ENCODE results near the gene CLSTN3.
"Not testable (repeated sequence)": the region's sequence is repeated elsewhere in the genome, so short reads cannot be mapped to it uniquely, and the experiment has no call there.

CLSTN3 gene

DNA sequence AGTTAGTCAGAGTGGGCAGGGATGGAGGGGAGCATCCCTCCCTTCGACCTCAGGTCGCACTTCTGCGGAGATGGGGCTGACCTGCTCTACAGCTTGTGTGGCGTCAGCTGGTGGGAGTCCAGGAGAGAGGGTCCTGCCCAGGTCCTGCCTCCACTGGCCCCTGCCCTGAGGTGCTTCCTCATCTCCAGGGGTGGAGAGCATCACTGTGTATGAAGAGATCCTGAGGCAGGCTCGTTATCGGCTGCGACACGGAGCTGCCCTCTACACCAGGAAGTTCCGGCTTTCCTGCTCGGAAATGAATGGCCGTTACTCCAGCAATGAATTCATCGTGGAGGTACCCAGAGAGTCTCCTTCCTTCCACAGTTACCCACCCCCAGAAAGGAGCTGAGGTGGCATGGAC lies 20.2 kb downstream of the CLSTN3 start:
- DNase-seq (ENCODE audit: low read depth in 2 of 2): no peak

DNA sequence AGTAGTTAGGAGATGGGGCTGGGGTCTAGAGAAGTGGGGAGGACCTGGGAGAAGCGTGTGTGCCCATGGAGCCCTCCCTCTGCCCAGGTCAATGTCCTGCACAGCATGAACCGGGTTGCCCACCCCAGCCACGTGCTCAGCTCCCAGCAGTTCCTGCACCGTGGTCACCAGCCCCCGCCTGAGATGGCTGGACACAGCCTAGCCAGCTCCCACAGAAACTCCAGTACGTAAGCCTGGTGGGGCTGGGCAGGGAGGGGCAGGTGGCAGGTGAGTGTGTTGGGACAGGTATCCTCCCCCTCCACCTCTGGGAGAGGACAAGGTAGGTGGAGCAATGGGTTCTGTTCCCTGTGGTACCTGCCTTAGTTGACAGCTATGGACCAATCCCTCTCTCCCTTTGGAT lies 20.7 kb downstream of the CLSTN3 start:
- DNase-seq (ENCODE audit: low read depth in 2 of 2): no peak

DNA sequence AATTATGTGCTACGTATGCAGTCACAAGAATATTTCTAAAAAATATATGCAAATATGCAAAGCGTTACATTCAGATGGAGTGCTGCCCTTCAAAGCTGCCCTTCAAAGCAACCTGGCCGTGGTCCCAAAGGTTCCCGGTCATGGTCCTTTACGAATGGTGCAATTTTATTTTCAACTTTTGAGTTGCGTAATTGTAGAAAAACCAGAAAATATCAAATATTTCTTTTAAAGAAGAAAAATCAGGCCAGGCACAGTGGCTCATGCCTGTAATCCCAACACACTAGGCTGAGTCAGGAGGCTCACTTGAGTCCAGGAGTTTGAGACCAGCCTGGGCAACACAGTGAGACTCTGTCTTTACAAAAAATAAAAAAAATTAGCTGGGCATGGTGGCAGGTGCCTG lies 21.4 kb downstream of the CLSTN3 start:
- DNase-seq (ENCODE audit: low read depth in 2 of 2): no peak

DNA sequence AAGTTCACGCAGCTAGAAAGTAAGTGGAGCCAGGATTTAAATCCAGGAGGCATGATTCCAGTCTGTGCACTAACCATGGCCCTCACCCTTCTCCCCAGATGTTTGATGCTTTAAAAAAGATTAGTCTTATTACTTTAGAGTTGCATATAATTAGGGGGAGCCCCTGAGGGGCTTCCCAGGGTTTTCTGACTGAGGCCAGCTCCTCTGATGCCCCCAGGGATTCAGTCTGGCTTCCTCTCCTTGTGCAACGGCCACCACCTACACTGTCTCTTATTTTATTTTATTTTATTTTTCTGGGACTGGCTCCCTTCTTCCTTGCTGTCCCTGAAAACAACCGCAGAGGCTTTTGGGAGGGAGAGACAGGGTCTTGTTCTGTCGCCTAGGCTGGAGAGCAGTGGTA lies 22.6 kb downstream of the CLSTN3 start:
- no peak for DNase-seq (ENCODE audit: low read depth in 2 of 2)

DNA sequence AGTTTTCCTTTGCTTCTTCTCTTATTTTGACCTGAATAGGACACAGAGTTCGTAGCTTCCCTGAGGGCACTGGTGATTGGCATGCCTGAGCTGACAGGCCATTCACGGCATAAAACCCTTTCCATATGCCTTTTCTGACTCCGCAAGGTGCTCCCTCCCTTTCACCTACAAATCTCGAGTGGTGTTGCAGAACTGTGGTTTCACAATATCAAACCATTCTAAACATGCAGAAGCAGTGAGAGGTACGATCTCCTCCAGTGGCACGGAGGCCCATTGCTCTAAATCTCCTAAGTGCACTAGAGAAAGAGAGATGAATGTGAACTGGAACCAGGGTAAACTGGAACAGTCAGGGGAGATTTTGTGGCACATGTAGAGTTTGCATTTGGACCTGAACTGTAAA lies 23.9 kb downstream of the CLSTN3 start:
- DNase-seq (ENCODE audit: low read depth in 2 of 2): no peak

DNA sequence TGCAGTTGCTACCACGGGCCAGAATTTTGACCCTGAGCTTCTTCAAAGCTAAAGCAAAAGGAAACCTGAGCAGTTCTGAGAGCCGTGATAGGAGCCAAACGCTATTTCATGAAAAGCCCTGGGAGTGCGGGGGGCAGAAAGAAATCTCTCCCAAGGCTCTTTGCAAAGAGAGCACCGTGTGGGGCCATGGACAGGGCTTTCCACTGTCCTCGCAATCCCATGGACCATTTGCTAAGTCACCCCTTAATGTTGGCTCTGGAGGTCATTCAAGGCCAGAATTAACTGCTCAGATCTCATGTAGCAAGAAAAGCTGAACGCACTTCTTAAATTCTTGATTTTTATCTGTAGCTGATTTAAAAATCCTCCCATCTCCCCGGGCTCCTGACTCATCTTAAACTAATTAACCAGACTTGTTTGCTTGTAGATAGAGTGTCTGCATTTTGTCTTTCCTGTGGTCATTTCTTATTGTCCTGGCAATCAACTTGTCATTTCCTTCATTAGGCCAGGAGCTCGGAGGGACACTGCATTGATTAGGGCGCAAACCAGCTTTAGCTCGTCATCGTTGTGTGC lies 24.8 kb downstream of the CLSTN3 start:
- no peak for DNase-seq (ENCODE audit: low read depth in 2 of 2)

DNA sequence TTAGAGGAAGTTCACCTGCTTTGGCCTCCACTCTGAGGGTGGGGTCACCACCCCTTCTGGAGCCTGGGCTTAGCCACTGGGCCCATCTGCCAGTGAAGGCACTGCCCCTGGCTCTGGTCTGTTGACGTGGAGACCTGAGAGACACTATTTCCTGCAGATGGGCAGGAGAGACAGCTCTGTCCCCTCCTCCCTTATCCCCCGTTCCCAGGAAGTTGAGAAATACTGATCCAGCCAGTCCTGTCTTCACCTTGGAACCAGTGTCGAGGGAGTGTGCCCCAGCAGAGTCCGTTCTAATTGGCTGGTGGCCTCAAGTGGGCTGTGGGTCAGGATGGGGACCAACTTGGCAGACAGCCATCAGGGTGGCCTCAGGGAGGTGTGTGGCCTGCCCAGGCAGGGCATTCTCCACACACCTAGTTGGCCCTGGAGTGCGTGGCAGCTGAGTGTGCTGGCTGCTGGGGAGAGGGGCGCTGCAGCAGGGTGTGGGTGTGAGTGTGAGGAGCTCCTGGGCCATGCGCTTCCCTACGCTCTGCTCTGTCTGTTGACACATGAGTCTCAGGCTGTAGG lies 25.4 kb downstream of the CLSTN3 start:
- DNase-seq (ENCODE audit: low read depth in 2 of 2): no peak

DNA sequence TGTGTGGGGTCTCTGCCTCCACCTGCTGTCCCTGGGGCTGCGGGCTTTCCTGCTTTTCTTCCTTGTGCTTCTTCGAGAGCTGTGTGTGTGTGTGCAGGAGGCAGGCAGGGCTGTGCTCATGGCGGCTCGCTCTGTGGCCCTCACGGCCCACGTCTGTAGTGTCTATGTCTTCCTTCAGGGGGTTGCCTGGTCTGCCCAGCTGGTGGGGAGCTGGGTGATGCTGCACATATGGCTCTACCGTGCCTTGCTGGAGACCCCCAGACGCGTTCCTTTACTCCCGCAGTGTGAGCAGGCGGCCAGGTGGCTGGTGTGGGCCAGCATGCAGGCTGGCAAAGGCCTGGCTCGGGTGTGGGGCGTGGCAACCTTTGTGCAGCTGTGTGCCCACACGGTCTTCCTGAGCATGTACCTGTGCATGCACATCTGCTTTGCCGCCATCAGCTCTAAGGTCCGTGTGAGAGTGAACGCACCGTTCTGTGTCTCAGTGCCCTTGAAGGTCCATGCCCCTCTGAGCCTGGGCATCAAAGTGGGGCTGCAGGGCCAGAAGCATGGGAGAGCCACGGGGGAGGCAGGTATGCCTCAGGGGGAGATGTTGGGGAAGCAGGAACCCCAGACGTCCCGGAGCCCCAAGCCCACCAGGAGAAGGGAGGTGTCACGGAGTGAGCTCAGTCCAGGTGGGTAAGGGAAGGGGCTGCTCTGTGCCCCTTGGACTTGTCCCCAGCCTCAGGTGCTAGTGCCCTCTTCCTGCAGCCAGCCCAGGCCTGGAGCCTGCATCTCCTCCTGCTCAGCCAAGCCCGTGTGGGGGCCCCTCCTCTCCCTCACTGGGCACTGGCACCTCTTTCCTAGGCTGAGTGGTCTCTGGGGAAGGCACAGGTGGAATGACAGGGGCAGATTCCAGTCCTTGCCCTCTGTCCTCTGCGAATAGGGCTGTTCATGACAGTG lies 26.4 kb downstream of the CLSTN3 start:
- DNase-seq (ENCODE audit: low read depth in 2 of 2): no peak

DNA sequence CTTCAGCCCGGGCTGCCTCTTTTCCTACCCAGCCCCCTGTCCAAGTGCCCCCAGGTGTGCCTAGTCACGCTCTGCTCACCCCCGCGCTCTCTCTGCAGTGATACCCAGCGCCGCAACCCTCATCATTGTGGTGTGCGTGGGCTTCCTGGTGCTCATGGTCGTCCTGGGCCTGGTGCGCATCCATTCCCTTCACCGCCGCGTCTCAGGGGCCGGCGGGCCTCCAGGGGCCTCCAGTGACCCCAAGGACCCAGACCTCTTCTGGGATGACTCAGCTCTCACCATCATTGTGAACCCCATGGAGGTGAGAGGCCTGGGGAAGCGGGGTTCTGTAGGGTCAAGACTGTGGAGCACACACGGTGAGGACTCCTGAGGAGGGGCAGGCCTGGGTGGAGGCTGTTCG lies 27.2 kb downstream of the CLSTN3 start:
- no peak for DNase-seq (ENCODE audit: low read depth in 2 of 2)

DNA sequence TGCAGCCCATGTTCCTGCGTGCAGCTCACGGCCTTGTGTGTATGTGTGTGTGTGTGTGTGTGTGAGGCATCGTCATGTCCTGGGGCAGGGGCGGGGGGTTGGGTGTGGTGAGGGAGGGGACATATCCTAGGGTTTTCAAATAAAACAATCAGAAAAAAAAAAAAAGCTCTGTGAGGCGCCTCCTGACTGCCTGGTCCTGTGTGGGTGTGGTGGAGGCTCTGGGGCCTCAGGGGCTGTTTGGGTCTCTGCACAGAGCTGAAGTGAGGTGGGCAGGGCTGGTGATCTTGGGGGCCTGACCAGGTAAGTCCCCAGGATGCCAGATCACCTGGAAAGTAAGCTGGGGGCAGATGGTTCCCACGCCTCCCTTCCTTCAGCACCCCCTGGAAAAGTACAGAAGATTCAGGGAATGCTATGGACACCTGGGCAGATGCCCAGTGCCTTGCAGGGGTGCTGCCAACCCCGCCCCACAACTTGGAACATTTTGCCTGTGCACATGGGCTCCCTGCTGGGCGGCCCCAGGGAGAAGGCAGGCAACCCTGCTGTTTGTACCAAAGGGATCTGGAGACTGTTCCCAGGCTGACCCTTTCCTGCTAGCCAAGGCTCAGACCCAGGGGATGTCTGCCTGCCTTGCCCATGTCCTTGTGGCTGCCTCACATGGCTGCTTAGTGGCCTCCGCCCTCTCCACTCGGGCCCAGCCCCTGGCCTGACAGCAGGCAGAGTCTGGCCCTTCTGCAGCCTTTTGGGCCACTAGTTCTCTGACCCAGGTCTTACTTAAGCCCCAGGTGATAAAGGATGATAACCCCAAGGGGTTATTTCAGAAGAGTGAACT lies 28.8 kb downstream of the CLSTN3 start:
- no peak for DNase-seq (ENCODE audit: low read depth in 2 of 2)

DNA sequence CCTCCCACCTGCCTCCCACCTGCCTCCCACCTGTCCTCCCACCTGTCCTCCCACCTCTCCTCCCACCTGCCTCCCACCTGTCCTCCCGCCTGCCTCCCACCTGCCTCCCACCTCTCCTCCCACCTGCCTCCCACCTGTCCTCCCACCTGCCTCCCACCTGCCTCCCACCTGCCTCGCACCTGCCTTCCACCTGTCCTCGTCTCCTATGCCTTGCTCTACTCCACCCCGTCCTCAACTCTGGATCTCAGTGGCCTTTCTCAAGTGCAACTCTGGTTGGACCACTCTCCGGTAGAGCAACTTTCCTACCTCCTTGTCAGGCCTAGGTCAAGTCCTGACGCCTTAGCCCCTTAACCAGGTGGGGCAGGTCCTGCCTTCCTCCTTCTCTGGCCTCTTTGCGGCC lies 30.0 kb downstream of the CLSTN3 start:
- DNase-seq (ENCODE audit: low read depth in 2 of 2): no peak

DNA sequence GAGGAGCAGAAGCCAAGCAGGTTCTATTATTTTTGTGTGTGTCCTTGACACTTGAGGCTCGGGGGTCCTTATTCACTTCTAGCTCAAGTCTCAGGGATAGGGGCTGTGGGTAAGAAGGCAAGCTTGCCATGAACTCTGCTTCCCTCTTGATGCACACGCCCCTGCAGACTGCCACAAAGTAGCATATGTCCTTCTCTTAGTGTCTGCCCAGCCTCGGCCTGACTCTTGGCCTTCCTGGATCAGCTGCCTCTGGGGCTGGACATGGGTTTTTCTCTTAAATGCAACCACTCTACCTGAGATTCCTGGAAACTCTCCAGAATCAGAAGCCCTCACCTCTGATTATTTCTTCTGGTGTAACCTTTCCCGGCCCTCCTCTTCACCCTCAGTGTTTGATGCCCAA lies 31.2 kb downstream of the CLSTN3 start:
- DNase-seq (ENCODE audit: low read depth in 2 of 2): no peak

DNA sequence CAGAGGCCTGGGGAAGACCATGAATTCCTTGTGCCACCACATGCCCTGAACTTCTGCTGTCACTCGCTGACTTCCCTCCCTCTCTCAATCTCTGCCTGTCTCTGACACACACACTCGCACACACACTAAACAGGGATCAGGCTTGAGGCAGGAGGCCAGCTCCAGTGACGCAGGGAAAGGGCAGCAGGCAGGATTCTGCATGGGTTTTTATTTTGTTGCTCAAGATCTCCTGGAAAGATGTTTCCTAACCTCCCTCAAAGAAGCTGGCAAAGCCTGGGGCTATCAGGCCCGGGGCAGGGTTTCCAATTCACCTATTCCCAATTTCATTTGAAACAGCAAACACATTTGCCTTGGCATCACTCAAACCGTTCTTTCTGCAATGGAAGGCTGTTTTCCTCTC lies 31.6 kb downstream of the CLSTN3 start:
- no peak for DNase-seq (ENCODE audit: low read depth in 2 of 2)

DNA sequence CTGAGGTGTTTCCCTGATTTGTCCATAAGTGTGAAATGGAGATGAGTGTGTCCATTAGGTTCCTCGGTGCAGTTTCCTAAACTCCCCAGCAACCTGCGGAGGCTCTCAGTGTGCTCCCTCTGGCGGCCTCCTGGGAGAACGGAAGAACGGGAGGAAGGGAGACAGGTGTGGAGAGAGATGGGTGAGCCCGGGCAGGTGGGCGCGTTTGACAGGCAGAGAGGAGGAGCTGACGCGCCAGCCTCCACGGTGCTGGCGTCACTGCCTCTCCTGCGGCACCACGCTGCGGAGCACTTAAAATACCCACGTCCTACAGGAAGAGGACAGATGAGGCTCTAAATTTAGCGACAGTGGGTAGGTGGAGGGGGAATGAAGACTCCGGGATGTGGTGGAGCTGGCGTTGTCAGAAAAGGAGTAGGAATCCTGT lies 32.5 kb downstream of the CLSTN3 start:
- peak in 1 of 2 donors; percentile 3 for DNase-seq (ENCODE audit: low read depth in 2 of 2)

DNA sequence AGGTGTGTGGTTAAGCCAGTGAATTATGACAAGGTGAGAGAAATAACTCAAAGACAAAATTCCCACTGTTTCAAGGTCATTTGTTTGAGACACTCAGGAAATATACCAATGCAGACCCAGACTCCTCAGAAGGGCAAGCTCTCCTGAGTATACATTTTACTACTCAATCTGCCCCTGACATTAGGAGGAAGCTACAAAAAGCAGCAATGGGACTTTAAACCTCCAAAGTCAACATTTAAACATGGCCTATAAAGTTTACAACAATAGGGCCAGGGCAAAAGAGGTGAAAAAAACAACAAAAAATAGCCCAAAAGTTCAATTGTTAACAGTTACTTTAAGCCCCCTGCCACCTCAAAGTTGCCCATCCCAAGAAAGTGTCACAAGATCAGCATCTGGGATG lies 39.8 kb downstream of the CLSTN3 start:
- DNase-seq (ENCODE audit: low read depth in 2 of 2): no peak

DNA sequence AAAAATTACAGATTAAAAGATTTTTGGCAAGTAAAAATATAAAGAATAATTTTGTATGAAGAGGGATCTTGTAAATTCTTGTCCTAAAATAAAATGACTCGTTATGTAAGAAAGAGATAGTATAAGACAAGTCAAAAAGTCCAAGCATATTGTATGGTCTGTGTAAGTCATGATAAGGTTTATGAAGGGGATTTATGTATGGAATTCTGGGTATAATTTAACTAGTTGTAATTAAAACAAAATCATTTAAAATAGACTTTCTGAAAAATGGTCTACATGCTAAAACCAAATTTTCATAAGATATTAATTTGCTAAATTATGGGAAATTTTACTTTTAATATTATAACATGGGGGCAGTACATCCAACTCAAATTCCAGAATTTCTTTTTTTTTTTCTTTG lies 41.7 kb downstream of the CLSTN3 start:
- DNase-seq (ENCODE audit: low read depth in 2 of 2): no peak

DNA sequence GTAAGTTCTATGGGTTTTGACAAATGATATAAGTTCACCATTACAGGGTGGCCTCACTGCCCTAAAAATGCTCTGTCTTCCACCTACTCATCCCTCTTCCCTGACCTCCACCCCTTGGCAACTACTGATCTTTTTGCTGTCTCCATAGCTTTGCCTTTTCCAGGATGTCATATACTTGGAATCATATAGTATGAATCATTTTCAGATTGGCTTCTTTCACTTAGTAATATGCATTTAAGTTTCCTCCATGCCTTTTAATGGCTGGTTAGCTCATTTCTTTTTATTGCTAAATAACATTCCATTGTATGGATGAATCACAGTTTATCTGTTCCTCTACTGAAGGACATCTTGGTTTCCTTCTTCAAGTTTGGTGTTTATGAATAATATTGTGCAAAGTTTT lies 45.3 kb downstream of the CLSTN3 start:
- no peak for DNase-seq (ENCODE audit: low read depth in 2 of 2)

DNA sequence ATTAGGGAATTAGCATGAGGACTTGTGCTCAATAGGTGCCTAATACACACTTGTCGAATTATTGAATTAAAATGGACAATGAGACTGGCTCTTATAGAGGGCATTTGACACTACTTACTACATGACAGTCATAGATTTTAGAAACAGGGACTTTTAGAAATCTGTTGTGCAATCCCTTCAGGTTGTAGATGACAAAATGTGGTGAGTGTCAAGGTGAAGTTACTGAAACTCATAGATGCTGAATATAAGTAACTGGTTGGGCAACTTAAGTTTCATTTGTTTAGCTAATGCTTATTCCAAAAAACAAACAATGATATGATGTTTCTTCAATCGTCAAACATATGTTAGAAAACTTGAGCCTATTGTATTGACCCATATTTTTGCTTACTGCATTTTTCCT lies 46.4 kb downstream of the CLSTN3 start:
- no peak for DNase-seq (ENCODE audit: low read depth in 2 of 2)

DNA sequence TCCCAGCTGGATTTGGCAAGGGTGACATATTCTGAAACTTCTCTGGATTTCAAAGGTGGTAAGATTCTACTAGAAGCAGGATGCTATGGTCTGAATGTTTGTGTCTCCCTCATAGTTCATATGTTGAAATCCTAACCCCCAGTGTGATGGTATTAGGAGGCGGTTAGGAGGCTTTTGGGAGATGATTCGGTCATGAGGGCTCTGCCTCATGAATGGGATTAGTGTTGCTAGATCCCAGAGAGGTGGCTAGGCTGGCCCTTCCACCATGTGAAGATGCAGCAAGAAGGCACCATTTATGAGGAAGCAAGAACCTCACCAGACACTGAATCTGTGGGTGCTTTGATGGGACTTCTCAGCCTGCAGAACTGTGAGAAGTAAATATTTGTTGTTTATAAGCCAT lies 48.3 kb downstream of the CLSTN3 start:
- no peak for DNase-seq (ENCODE audit: low read depth in 2 of 2)

DNA sequence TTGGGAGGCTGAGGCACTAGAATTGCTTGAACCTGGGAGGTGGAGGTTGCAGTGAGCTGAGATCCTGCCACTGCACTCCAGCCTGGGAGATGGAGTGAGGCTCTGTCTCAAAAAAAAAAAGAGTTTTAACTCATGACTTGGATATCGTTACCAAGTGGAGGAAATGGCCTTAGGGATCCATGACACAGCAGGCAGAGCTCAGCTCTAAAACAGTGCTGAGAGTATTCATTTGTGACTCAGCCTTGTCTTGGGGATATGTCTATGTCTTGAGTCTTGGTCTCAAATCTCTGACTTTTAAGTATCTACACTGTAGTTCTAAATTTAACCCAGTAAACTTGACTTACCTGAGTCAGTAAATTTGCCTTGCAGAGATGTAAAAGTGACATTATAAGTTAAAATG lies 50.5 kb downstream of the CLSTN3 start:
- no peak for DNase-seq (ENCODE audit: low read depth in 2 of 2)

DNA sequence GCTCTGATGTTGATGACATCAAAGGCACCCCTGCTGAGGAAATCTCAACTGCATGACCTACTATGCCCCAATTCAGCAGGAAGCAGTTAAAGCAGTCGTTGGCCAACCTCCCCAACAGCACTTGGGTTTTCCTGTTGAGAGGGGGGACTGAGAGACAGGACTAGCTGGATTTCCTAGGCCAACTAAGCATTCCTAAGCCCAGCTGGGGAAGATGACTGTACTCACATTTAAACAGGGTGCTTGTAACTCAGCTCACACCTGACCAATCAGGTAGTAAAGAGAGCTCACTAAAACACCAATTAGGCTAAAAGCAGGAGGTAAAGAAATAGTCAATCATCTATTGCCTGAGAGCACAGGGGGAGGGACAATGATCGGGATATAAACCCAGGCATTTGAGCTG lies 55.9 kb downstream of the CLSTN3 start:
- DNase-seq (ENCODE audit: low read depth in 2 of 2): not testable (repeated sequence)
